ENCODE measurements around the gene DNASE1L2. TPM values are rescaled to one million over a fixed set of nuclear protein-coding genes. Genes with fewer than 3 reads are reported as not detected.

The DNASE1L2 gene
- total RNA-seq, 1 donor from 2014 or later: 1.6 TPM

- intact Hi-C loops (cut with micrococcal nuclease): no loop called here
- Mint-ChIP-seq H3K27me3 (ENCODE audit: insufficient read depth) (no peaks in the 10 kb centered on the region), H3K36me3 (ENCODE audit: low read depth) (no peaks in the 10 kb centered on the region), H3K27ac (no peak overlapping the region), H3K9me3 (no peaks in the 10 kb centered on the region), H3K4me1 (ENCODE audit: low read depth) (no peaks in the 10 kb centered on the region), H3K4me3 (no peak overlapping the region)
- no peak for DNase-seq (ENCODE audit: low spot score)
These were observed 40.3 kb downstream of the DNASE1L2 start for GRCh38 chr16:2276368-2277195.

- no peak overlapping the region for H3K4me3 Mint-ChIP-seq
- no peaks in the 10 kb centered on the region for H3K9me3 Mint-ChIP-seq
- DNase-seq (ENCODE audit: low spot score): no peak
- no peaks in the 10 kb centered on the region for H3K36me3 Mint-ChIP-seq (ENCODE audit: low read depth)
- no peaks in the 10 kb centered on the region for H3K27me3 Mint-ChIP-seq (ENCODE audit: insufficient read depth)
- intact Hi-C loops (cut with micrococcal nuclease): no loop called here
- no peak overlapping the region for H3K27ac Mint-ChIP-seq
- H3K4me1 Mint-ChIP-seq (ENCODE audit: low read depth): no peaks in the 10 kb centered on the region
These were observed 41.4 kb downstream of the DNASE1L2 start for GRCh38 chr16:2277466-2278271.

- Mint-ChIP-seq H3K36me3 (ENCODE audit: low read depth) (no peaks in the 10 kb centered on the region), H3K4me1 (ENCODE audit: low read depth) (no peaks in the 10 kb centered on the region), H3K27me3 (ENCODE audit: insufficient read depth) (no peaks in the 10 kb centered on the region), H3K4me3 (no peak overlapping the region), H3K27ac (no peak overlapping the region), H3K9me3 (no peaks in the 10 kb centered on the region)
- intact Hi-C loops (cut with micrococcal nuclease): no loop called here
- no peak for DNase-seq (ENCODE audit: low spot score)
These were observed 42.0 kb downstream of the DNASE1L2 start for GRCh38 chr16:2278272-2278608.

- Mint-ChIP-seq H3K9me3 (no peaks in the 10 kb centered on the region), H3K36me3 (ENCODE audit: low read depth) (peaks cover 2% of the 10 kb centered on the region), H3K27me3 (ENCODE audit: insufficient read depth) (no peaks in the 10 kb centered on the region), H3K27ac (no peak overlapping the region), H3K4me1 (ENCODE audit: low read depth) (no peaks in the 10 kb centered on the region), H3K4me3 (no peak overlapping the region)
- no peak for DNase-seq (ENCODE audit: low spot score)
- intact Hi-C loops (cut with micrococcal nuclease): no loop called here
These were observed 42.9 kb downstream of the DNASE1L2 start for GRCh38 chr16:2278956-2279800.

- Mint-ChIP-seq H3K4me3 (no peak overlapping the region), H3K36me3 (ENCODE audit: low read depth) (peaks cover 2% of the 10 kb centered on the region)
These were observed 44.2 kb downstream of the DNASE1L2 start for GRCh38 chr16:2280461-2280860.

GRCh38 chr16:2280981-2281542 lies 44.8 kb downstream of the DNASE1L2 start:
- Mint-ChIP-seq H3K27ac (no peak overlapping the region), H3K27me3 (ENCODE audit: insufficient read depth) (no peaks in the 10 kb centered on the region), H3K4me3 (no peak overlapping the region), H3K36me3 (ENCODE audit: low read depth) (peaks cover 2% of the 10 kb centered on the region), H3K4me1 (ENCODE audit: low read depth) (no peaks in the 10 kb centered on the region), H3K9me3 (no peaks in the 10 kb centered on the region)
- no peak for DNase-seq (ENCODE audit: low spot score)
- intact Hi-C loops (cut with micrococcal nuclease): no loop called here

More at GRCh38 chr16:2280461-2280860, 44.2 kb downstream of the DNASE1L2 start:
- Mint-ChIP-seq H3K4me1 (ENCODE audit: low read depth) (no peaks in the 10 kb centered on the region), H3K27ac (no peak overlapping the region), H3K27me3 (ENCODE audit: insufficient read depth) (no peaks in the 10 kb centered on the region), H3K9me3 (no peaks in the 10 kb centered on the region)
- intact Hi-C loops (cut with micrococcal nuclease): no loop called here
- DNase-seq (ENCODE audit: low spot score): no peak

- no peaks in the 10 kb centered on the region for H3K9me3 Mint-ChIP-seq
- no peak overlapping the region for H3K27ac Mint-ChIP-seq
- intact Hi-C loops (cut with micrococcal nuclease): no loop called here
- peaks cover 2% of the 10 kb centered on the region for H3K36me3 Mint-ChIP-seq (ENCODE audit: low read depth)
- H3K4me3 Mint-ChIP-seq: no peak overlapping the region
- no peak for DNase-seq (ENCODE audit: low spot score)
- no peaks in the 10 kb centered on the region for H3K4me1 Mint-ChIP-seq (ENCODE audit: low read depth)
- H3K27me3 Mint-ChIP-seq (ENCODE audit: insufficient read depth): no peaks in the 10 kb centered on the region
These were observed 46.0 kb downstream of the DNASE1L2 start for GRCh38 chr16:2282262-2282661.

GRCh38 chr16:2282866-2283555 lies 46.8 kb downstream of the DNASE1L2 start:
- DNase-seq (ENCODE audit: low spot score): no peak
- H3K27ac Mint-ChIP-seq: no peak overlapping the region
- H3K4me3 Mint-ChIP-seq: no peak overlapping the region
- H3K9me3 Mint-ChIP-seq: no peaks in the 10 kb centered on the region
- no peaks in the 10 kb centered on the region for H3K4me1 Mint-ChIP-seq (ENCODE audit: low read depth)
- H3K36me3 Mint-ChIP-seq (ENCODE audit: low read depth): peaks cover 2% of the 10 kb centered on the region
- intact Hi-C loops (cut with micrococcal nuclease): no loop called here
- no peaks in the 10 kb centered on the region for H3K27me3 Mint-ChIP-seq (ENCODE audit: insufficient read depth)

GRCh38 chr16:2284001-2284770 lies 47.9 kb downstream of the DNASE1L2 start:
- intact Hi-C loops (cut with micrococcal nuclease): no loop called here
- Mint-ChIP-seq H3K27me3 (ENCODE audit: insufficient read depth) (no peaks in the 10 kb centered on the region), H3K27ac (no peak overlapping the region), H3K4me3 (no peak overlapping the region), H3K9me3 (no peaks in the 10 kb centered on the region), H3K4me1 (ENCODE audit: low read depth) (no peaks in the 10 kb centered on the region), H3K36me3 (ENCODE audit: low read depth) (peaks cover 2% of the 10 kb centered on the region)
- DNase-seq (ENCODE audit: low spot score): no peak

GRCh38 chr16:2284797-2285576 lies 48.7 kb downstream of the DNASE1L2 start:
- Mint-ChIP-seq H3K4me1 (ENCODE audit: low read depth) (no peaks in the 10 kb centered on the region), H3K9me3 (no peaks in the 10 kb centered on the region), H3K4me3 (no peak overlapping the region), H3K36me3 (ENCODE audit: low read depth) (peaks cover 2% of the 10 kb centered on the region), H3K27me3 (ENCODE audit: insufficient read depth) (no peaks in the 10 kb centered on the region), H3K27ac (no peak overlapping the region)
- no peak for DNase-seq (ENCODE audit: low spot score)
- intact Hi-C loops (cut with micrococcal nuclease): no loop called here

- H3K27ac Mint-ChIP-seq: no peak overlapping the region
- H3K4me3 Mint-ChIP-seq: no peak overlapping the region
- intact Hi-C loops (cut with micrococcal nuclease): no loop called here
- no peaks in the 10 kb centered on the region for H3K9me3 Mint-ChIP-seq
- H3K4me1 Mint-ChIP-seq (ENCODE audit: low read depth): no peaks in the 10 kb centered on the region
- H3K36me3 Mint-ChIP-seq (ENCODE audit: low read depth): peaks cover 2% of the 10 kb centered on the region
- DNase-seq (ENCODE audit: low spot score): no peak
- H3K27me3 Mint-ChIP-seq (ENCODE audit: insufficient read depth): no peaks in the 10 kb centered on the region
These were observed 49.5 kb downstream of the DNASE1L2 start for GRCh38 chr16:2285731-2286191.

All from activated T-helper 1 cell treated with anti-CD3 and anti-CD28 coated beads, Interleukin-12 subunit alpha, Interleukin-12 subunit beta, Interleukin-2, Interleukin-4 antibody, amounts not matched to agents 30 ng/mL and 10 ng/mL and 1 ng/mL, durations not matched to agents 14 hours and 24 hours and 36 hours (primary cell).